Lower leg skin (tissue), 3 donors: ENCODE data around the gene VSTM2B.

ENCODE experiments used
- CTCF ChIP-seq, 3 donors: fragments of 450-650 bp; IDR thresholded peaks; one replicate each; pipeline ENCODE4 v1.5.1; 2016; ENCODE audit warnings: antibody characterized with exemption in 3 of 3, mild to moderate bottlenecking in 3 of 3, moderate library complexity in 2 of 3
- POLR2A ChIP-seq, 2 donors: fragments of 450-650 bp; IDR thresholded peaks; one replicate each; pipeline ENCODE4 v1.6.1; 2016 to 2017; ENCODE audit warnings: antibody characterized with exemption in 2 of 2, mild to moderate bottlenecking in 1 of 2, moderate library complexity in 1 of 2

- TF ChIP-seq POLR2A (IDR thresholded peaks at IDR 0.05) (no peak), CTCF (IDR thresholded peaks at IDR 0.05) (no peak)
These were observed 88.3 kb downstream of the VSTM2B start for GRCh38 chr19:29614046-29614445.
